ENCODE results near the gene SLC41A2. TPM values are rescaled to one million over a fixed set of nuclear protein-coding genes. Genes with fewer than 3 reads are reported as not detected.

The SLC41A2 gene
- total and polyA plus RNA-seq, 3 donors from 2014 or later: 21.9 to 49.5 (median 31.6) TPM

GRCh38 chr12:104964856-104965205 lies 6.7 kb upstream of the SLC41A2 start:
- DNase-seq: peak; percentile 53
- Histone ChIP-seq H3K4me3 (no peak overlapping the region), H3K9me3 (no peaks in the 10 kb centered on the region), H3K27me3 (no peaks in the 10 kb centered on the region), H3K4me1 (peaks cover 12% of the 10 kb centered on the region), H3K27ac (no peak overlapping the region), H3K36me3 (ENCODE audit: low read depth, missing control alignments) (no peaks in the 10 kb centered on the region)
- 26 to 38% methylated on average over 2 of the region's 2 CpGs for WGBS, 2 donors
- no peak for TF ChIP-seq CTCF (IDR thresholded peaks at IDR 0.05)
- no peak for TF ChIP-seq POLR2A (IDR thresholded peaks at IDR 0.05)
- intact Hi-C loops (cut with DNase I; ENCODE audit: low total_unique reads): no loop called here

- H3K4me3 ChIP-seq: no peak overlapping the region
- no peak for DNase-seq
- intact Hi-C loops (cut with DNase I; ENCODE audit: low total_unique reads): no loop called here
- TF ChIP-seq POLR2A (IDR thresholded peaks at IDR 0.05) (no peak), CTCF (IDR thresholded peaks at IDR 0.05) (no peak)
- H3K9me3 ChIP-seq: no peaks in the 10 kb centered on the region
- 60 to 62% methylated on average over 8 of the region's 8 CpGs for WGBS, 2 donors
- peaks cover 14% of the 10 kb centered on the region for H3K4me1 ChIP-seq
- H3K27me3 ChIP-seq: no peaks in the 10 kb centered on the region
- no peaks in the 10 kb centered on the region for H3K36me3 ChIP-seq (ENCODE audit: low read depth, missing control alignments)
- peak overlapping the region in 1 of 2 donors; percentile 5 for H3K27ac ChIP-seq
Measured at GRCh38 chr12:104964167-104964855, 6.2 kb upstream of the SLC41A2 start.

- no peaks in the 10 kb centered on the region for H3K36me3 ChIP-seq (ENCODE audit: low read depth, missing control alignments)
- WGBS, 2 donors: 59 to 76% methylated on average over 6 of the region's 6 CpGs
- no peak overlapping the region for H3K4me3 ChIP-seq
- no peaks in the 10 kb centered on the region for H3K9me3 ChIP-seq
- no peaks in the 10 kb centered on the region for H3K27me3 ChIP-seq
- H3K4me1 ChIP-seq: peaks cover 20% of the 10 kb centered on the region
- H3K27ac ChIP-seq: peak overlapping the region in 1 of 2 donors; percentile 5
- DNase-seq: no peak
- intact Hi-C loops (cut with DNase I; ENCODE audit: low total_unique reads): no loop called here
- no peak for TF ChIP-seq CTCF (IDR thresholded peaks at IDR 0.05)
- no peak for TF ChIP-seq POLR2A (IDR thresholded peaks at IDR 0.05)
Measured at GRCh38 chr12:104963757-104964156, 5.7 kb upstream of the SLC41A2 start.

- Histone ChIP-seq H3K27me3 (no peaks in the 10 kb centered on the region), H3K4me1 (peaks cover 20% of the 10 kb centered on the region), H3K4me3 (no peak overlapping the region), H3K36me3 (ENCODE audit: low read depth, missing control alignments) (no peaks in the 10 kb centered on the region), H3K27ac (no peak overlapping the region), H3K9me3 (no peaks in the 10 kb centered on the region)
- intact Hi-C loops (cut with DNase I; ENCODE audit: low total_unique reads): no loop called here
- DNase-seq: no peak
- 90 to 94% methylated on average over 4 of the region's 4 CpGs for WGBS, 2 donors
- no peak for TF ChIP-seq CTCF (IDR thresholded peaks at IDR 0.05)
- TF ChIP-seq POLR2A (IDR thresholded peaks at IDR 0.05): no peak
Measured at GRCh38 chr12:104960464-104960863, 2.4 kb upstream of the SLC41A2 start.

- intact Hi-C loops (cut with DNase I; ENCODE audit: low total_unique reads): no loop called here
- WGBS, 2 donors: 11 to 33% methylated on average over 2 of the region's 2 CpGs
- Histone ChIP-seq H3K36me3 (ENCODE audit: low read depth, missing control alignments) (no peaks in the 10 kb centered on the region), H3K4me3 (no peak overlapping the region), H3K27ac (peak overlapping the region in 1 of 2 donors; percentile 89), H3K9me3 (no peaks in the 10 kb centered on the region), H3K4me1 (peaks cover 13% of the 10 kb centered on the region), H3K27me3 (no peaks in the 10 kb centered on the region)
- DNase-seq: no peak
- TF ChIP-seq POLR2A (IDR thresholded peaks at IDR 0.05): no peak
- no peak for TF ChIP-seq CTCF (IDR thresholded peaks at IDR 0.05)
Measured at GRCh38 chr12:104959335-104959841, 1.3 kb upstream of the SLC41A2 start.

All from testis (tissue), 3 donors.